HCT116 (cell line): ENCODE results near the gene PRKCZ. TPM values are rescaled to one million over a fixed set of nuclear protein-coding genes. Genes with fewer than 3 reads are reported as not detected.

Experiments
- ATAC-seq: fragments of 200-7000 bp; cut with Tn5 transposase; 2 replicates; pipeline ENCODE4 v1.9.1; 2020; ENCODE audit warnings: mild to moderate bottlenecking, moderate library complexity
- BruUV-seq: library from RNA; stranded (reverse); fragments of 400-500 nt; replicated peaks from 2 replicates; lab custom pipeline; 2021; lab: Mats Ljungman, UMichigan
- CTCF ChIA-PET: fragments of 300-600 bp; sonication (Branson Sonifier 250); formaldehyde crosslinking; loops from one replicate; lab custom pipeline; 2021; ENCODE audit warnings: antibody characterized with exemption; lab: Charles Lee
- POLR2A ChIA-PET: fragments of 300-600, 350-600 bp; sonication (Branson Sonifier 250); formaldehyde crosslinking; loops from one replicate; lab custom pipeline; 2021; ENCODE audit warnings: antibody characterized with exemption; lab: Charles Lee
- RAD21 ChIA-PET, 2 experiments: fragments of 300-600 bp; sonication (Branson Sonifier 250); formaldehyde crosslinking; loops; one replicate each; lab custom pipeline; 2023; ENCODE audit warnings: low total read pairs in 2 of 2; ENCODE audit not compliant: uncharacterized antibody in 2 of 2, unreplicated experiment in 2 of 2, low non-redundant PET in 1 of 2; lab: Charles Lee
- DNase-seq: peaks from one replicate; pipeline ENCODE4 v3.0.0-alpha.2; 2010; ENCODE audit warnings: low read depth, low spot score
- H2AFZ ChIP-seq: fragments of 200-600 bp; shearing (Covaris generic), sonication (generic); 2 replicates; pipeline ENCODE4 v1.6.1; 2017; ENCODE audit warnings: low read depth, mixed run types, mixed read lengths, antibody characterized with exemption, low read length; ENCODE audit not compliant: poor library complexity, severe bottlenecking
- H3K27ac ChIP-seq: 2 replicates; pipeline ENCODE4 v1.5.1; 2012; ENCODE audit warnings: low read depth, low read length
- H3K27me3 ChIP-seq: fragments of 200-600 bp; sonication (generic); 2 replicates; pipeline ENCODE4 v1.6.1; 2016; ENCODE audit warnings: mixed run types, low read length, mixed read lengths; ENCODE audit not compliant: insufficient read depth
- H3K36me3 ChIP-seq, 2 experiments: fragments of 200-500 bp in 1 of 2; fragments of 200-600 bp in 1 of 2; sonication (Bioruptor generic) in 1 of 2; sonication (generic) in 1 of 2; 2 replicates each; pipeline versions ENCODE4 v1.5.1 to v1.6.1; 2014 to 2016; ENCODE audit warnings: low read length in 2 of 2, inconsistent platforms in 1 of 2, mixed read lengths in 1 of 2, mixed run types in 1 of 2; ENCODE audit not compliant: insufficient read depth in 2 of 2, control insufficient read depth in 1 of 2
- H3K4me1 ChIP-seq, 2 experiments: fragments of 200-600 bp in 1 of 2; sonication (generic) in 1 of 2; 2 replicates each; pipeline versions ENCODE4 v1.5.1 to v1.6.1; 2012 to 2017; ENCODE audit warnings: low read length in 2 of 2, inconsistent platforms in 1 of 2, mild to moderate bottlenecking in 1 of 2, mixed read lengths in 1 of 2, mixed run types in 1 of 2, moderate library complexity in 1 of 2; ENCODE audit not compliant: insufficient read depth in 2 of 2, control insufficient read depth in 1 of 2
- H3K4me2 ChIP-seq: fragments of 200-600 bp; sonication (generic); 2 replicates; pipeline ENCODE4 v1.6.1; 2017; ENCODE audit warnings: mixed run types, low read length, mixed read lengths
- H3K4me3 ChIP-seq, 2 experiments: fragments of 200-600 bp in 1 of 2; sonication (generic) in 1 of 2; replicated peaks in 1 of 2; 2 replicates each; pipeline ENCODE4 v1.5.1; 2011 to 2016; ENCODE audit warnings: low read length in 2 of 2, control low read depth in 1 of 2, low read depth in 1 of 2, mild to moderate bottlenecking in 1 of 2, mixed read lengths in 1 of 2, mixed run types in 1 of 2
- H3K79me2 ChIP-seq: fragments of 200-600 bp; sonication (generic); 2 replicates; pipeline ENCODE4 v1.6.1; 2017; ENCODE audit warnings: mild to moderate bottlenecking, mixed run types, low read length, moderate library complexity, mixed read lengths; ENCODE audit not compliant: insufficient read depth
- H3K9ac ChIP-seq: fragments of 200-600 bp; sonication (generic); 2 replicates; pipeline ENCODE4 v1.6.1; 2016; ENCODE audit warnings: low read length, mixed read lengths
- H3K9me2 ChIP-seq: fragments of 200-600 bp; sonication (generic), shearing (Covaris generic); 2 replicates; pipeline ENCODE4 v1.6.1; 2017; ENCODE audit warnings: mixed run types, mild to moderate bottlenecking, moderate library complexity; ENCODE audit not compliant: insufficient read depth
- H3K9me3 ChIP-seq, 2 experiments: fragments of 200-500 bp in 1 of 2; fragments of 200-600 bp in 1 of 2; sonication (Bioruptor generic) in 1 of 2; sonication (generic) in 1 of 2; 2 replicates each; pipeline ENCODE4 v1.6.1; 2014 to 2017; ENCODE audit warnings: low read length in 2 of 2, mixed read lengths in 2 of 2, inconsistent platforms in 1 of 2, low read depth in 1 of 2, mild to moderate bottlenecking in 1 of 2, mixed run types in 1 of 2, moderate library complexity in 1 of 2; ENCODE audit not compliant: control insufficient read depth in 1 of 2, insufficient read depth in 1 of 2
- H4K20me1 ChIP-seq: fragments of 200-600 bp; sonication (generic), shearing (Covaris generic); 2 replicates; pipeline ENCODE4 v1.6.1; 2017; ENCODE audit warnings: mixed run types, mild to moderate bottlenecking, moderate library complexity; ENCODE audit not compliant: insufficient read depth
- CBX3 ChIP-seq: IDR thresholded peaks from 2 replicates; pipeline ENCODE4 v1.6.1; 2012; ENCODE audit warnings: low read depth
- CEBPB ChIP-seq: IDR thresholded peaks from 2 replicates; pipeline ENCODE4 v1.6.1; 2012; ENCODE audit warnings: low read depth
- EGR1 ChIP-seq: IDR thresholded peaks from 2 replicates; pipeline ENCODE4 v1.6.1; 2012; ENCODE audit warnings: low read depth
- ELF1 ChIP-seq: IDR thresholded peaks from 2 replicates; pipeline ENCODE4 v1.6.1; 2012; ENCODE audit warnings: low read depth, borderline replicate concordance
- EZH2 ChIP-seq: fragments of 200-600 bp; sonication (generic); IDR thresholded peaks from 2 replicates; pipeline ENCODE4 v1.6.1; 2017; ENCODE audit warnings: antibody characterized with exemption, mixed run types
- EZH2phosphoT487 ChIP-seq: fragments of 200-600 bp; IDR thresholded peaks from 2 replicates; pipeline ENCODE4 v1.6.1; 2018; ENCODE audit warnings: antibody characterized with exemption, borderline replicate concordance
- FOSL1 ChIP-seq: IDR thresholded peaks from 2 replicates; pipeline ENCODE4 v1.6.1; 2012; ENCODE audit warnings: low read depth
- POLR2A ChIP-seq: IDR thresholded peaks from 2 replicates; pipeline ENCODE4 v1.7.0; 2011; ENCODE audit warnings: borderline replicate concordance; ENCODE audit not compliant: insufficient read depth, insufficient read length; ENCODE audit errors: extremely low read depth
- RAD21 ChIP-seq: IDR thresholded peaks from 2 replicates; pipeline ENCODE4 v1.6.1; 2012; ENCODE audit warnings: low read depth, mild to moderate bottlenecking
- SIN3A ChIP-seq: IDR thresholded peaks from 2 replicates; pipeline ENCODE4 v1.6.1; 2012; ENCODE audit warnings: low read depth
- SRF ChIP-seq: IDR thresholded peaks from 2 replicates; pipeline ENCODE4 v1.6.1; 2012; ENCODE audit warnings: low read depth
- TCF7L2 ChIP-seq: IDR thresholded peaks from 2 replicates; pipeline ENCODE4 v1.7.0; 2011; ENCODE audit warnings: borderline replicate concordance, inconsistent platforms; ENCODE audit not compliant: insufficient read depth, insufficient read length; ENCODE audit errors: extremely low read depth
- YY1 ChIP-seq: IDR thresholded peaks from 2 replicates; pipeline ENCODE4 v1.6.1; 2011; ENCODE audit warnings: low read length, low read depth, moderate library complexity, mild to moderate bottlenecking; ENCODE audit not compliant: insufficient replicate concordance; ENCODE audit errors: extremely low read depth
- ZFX ChIP-seq: fragments of 450-650 bp; IDR thresholded peaks from 2 replicates; pipeline ENCODE4 v1.6.1; 2017
- ZNF274 ChIP-seq: fragments of 200-500 bp; sonication (Bioruptor generic); IDR thresholded peaks from 2 replicates; pipeline ENCODE4 v1.6.1; 2014; ENCODE audit warnings: mild to moderate bottlenecking, low read depth, low read length, inconsistent platforms
- intact Hi-C: fragments of 100-400 bp; cut with micrococcal nuclease; formaldehyde crosslinking; loops from 2 replicates; pipeline ENCODE4 v1.10.0; 2022
- total RNA-seq: library from RNA; stranded (reverse); gene quantifications from one replicate; pipeline ENCODE4 v1.2.1, GENCODE V29; 2021; ENCODE audit not compliant: unreplicated experiment
- TF ChIP-seq, protein P1 (sequence below): IDR thresholded peaks from 2 replicates; pipeline ENCODE4 v1.6.1; 2012
- TF ChIP-seq, protein P2 (sequence below): IDR thresholded peaks from 2 replicates; pipeline ENCODE4 v1.6.1; 2012; ENCODE audit warnings: low read depth
- TF ChIP-seq, protein P3 (sequence below): IDR thresholded peaks from 2 replicates; pipeline ENCODE4 v1.6.1; 2012
- TF ChIP-seq, protein P4 (sequence below), 3 experiments: fragments of 200-600 bp in 1 of 3; sonication (generic) in 1 of 3; IDR thresholded peaks in 2 of 3; conservative IDR thresholded peaks in 1 of 3; 2 replicates each; pipeline ENCODE4 v1.5.1; 2012 to 2017; ENCODE audit warnings: low read depth in 2 of 3, low read length in 2 of 3, antibody characterized with exemption in 1 of 3, borderline replicate concordance in 1 of 3, control low read depth in 1 of 3, mild to moderate bottlenecking in 1 of 3, mixed read lengths in 1 of 3, mixed run types in 1 of 3, moderate library complexity in 1 of 3; ENCODE audit not compliant: insufficient read depth in 1 of 3

The PRKCZ gene
- total RNA-seq, 1 experiment from 2014 or later: 46.8 TPM

DNA sequence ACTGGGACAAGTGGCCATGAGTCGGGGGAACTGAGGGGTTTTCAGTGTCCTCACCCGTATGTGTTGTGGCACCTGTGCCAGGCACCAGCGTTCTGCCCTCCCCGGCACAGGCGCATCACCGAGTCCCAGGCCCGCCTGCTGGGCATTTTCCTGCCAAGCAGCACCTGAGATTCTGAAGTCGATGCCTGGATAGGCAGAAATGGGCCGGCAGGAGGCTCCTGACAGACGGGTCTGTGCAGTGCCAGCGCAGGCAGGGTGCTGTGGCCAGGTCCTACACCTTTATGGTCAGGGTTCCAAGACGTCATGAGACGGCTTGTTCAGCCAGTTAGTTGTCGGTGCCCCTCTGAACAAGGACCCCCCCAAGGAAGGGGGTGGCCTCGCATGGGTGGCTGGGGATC is 133.7 kb downstream of the PRKCZ start:
- CTCF ChIA-PET: no interaction called here
- no peaks in the 10 kb centered on the region for H4K20me1 ChIP-seq
- H3K79me2 ChIP-seq: no peaks in the 10 kb centered on the region
- POLR2A ChIA-PET: no interaction called here
- H3K4me1 ChIP-seq: peaks cover under 1 to 6% of the 10 kb centered on the region in 2 experiments; a peak in 3 of 4 replicates
- intact Hi-C loops: no loop called here
- H3K4me3 ChIP-seq: no peak overlapping the region
- H3K9me3 ChIP-seq: no peaks in the 10 kb centered on the region
- H3K9ac ChIP-seq: no peak overlapping the region
- H3K9me2 ChIP-seq: no peaks in the 10 kb centered on the region
- RAD21 ChIA-PET: no interaction called here
- H3K27me3 ChIP-seq: no peaks in the 10 kb centered on the region
- no peak overlapping the region for H2AFZ ChIP-seq
- H3K4me2 ChIP-seq: no peak overlapping the region
- no peak overlapping the region for H3K27ac ChIP-seq
- TF ChIP-seq EZH2 (no peak), ELF1 (no peak), YY1 (no peak), ZNF274 (no peak), RAD21 (no peak), SRF (no peak), EZH2phosphoT487 (no peak), ZFX (no peak), EGR1 (no peak), TCF7L2 (no peak), CEBPB (no peak), FOSL1 (no peak), SIN3A (no peak), CBX3 (no peak), POLR2A (no peak)
- TF ChIP-seq, protein P1, sequence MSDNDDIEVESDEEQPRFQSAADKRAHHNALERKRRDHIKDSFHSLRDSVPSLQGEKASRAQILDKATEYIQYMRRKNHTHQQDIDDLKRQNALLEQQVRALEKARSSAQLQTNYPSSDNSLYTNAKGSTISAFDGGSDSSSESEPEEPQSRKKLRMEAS: no peak
- TF ChIP-seq, protein P2, sequence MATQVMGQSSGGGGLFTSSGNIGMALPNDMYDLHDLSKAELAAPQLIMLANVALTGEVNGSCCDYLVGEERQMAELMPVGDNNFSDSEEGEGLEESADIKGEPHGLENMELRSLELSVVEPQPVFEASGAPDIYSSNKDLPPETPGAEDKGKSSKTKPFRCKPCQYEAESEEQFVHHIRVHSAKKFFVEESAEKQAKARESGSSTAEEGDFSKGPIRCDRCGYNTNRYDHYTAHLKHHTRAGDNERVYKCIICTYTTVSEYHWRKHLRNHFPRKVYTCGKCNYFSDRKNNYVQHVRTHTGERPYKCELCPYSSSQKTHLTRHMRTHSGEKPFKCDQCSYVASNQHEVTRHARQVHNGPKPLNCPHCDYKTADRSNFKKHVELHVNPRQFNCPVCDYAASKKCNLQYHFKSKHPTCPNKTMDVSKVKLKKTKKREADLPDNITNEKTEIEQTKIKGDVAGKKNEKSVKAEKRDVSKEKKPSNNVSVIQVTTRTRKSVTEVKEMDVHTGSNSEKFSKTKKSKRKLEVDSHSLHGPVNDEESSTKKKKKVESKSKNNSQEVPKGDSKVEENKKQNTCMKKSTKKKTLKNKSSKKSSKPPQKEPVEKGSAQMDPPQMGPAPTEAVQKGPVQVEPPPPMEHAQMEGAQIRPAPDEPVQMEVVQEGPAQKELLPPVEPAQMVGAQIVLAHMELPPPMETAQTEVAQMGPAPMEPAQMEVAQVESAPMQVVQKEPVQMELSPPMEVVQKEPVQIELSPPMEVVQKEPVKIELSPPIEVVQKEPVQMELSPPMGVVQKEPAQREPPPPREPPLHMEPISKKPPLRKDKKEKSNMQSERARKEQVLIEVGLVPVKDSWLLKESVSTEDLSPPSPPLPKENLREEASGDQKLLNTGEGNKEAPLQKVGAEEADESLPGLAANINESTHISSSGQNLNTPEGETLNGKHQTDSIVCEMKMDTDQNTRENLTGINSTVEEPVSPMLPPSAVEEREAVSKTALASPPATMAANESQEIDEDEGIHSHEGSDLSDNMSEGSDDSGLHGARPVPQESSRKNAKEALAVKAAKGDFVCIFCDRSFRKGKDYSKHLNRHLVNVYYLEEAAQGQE: no peak
- TF ChIP-seq, protein P3, sequence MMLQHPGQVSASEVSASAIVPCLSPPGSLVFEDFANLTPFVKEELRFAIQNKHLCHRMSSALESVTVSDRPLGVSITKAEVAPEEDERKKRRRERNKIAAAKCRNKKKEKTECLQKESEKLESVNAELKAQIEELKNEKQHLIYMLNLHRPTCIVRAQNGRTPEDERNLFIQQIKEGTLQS: no peak
- TF ChIP-seq, protein P4, sequence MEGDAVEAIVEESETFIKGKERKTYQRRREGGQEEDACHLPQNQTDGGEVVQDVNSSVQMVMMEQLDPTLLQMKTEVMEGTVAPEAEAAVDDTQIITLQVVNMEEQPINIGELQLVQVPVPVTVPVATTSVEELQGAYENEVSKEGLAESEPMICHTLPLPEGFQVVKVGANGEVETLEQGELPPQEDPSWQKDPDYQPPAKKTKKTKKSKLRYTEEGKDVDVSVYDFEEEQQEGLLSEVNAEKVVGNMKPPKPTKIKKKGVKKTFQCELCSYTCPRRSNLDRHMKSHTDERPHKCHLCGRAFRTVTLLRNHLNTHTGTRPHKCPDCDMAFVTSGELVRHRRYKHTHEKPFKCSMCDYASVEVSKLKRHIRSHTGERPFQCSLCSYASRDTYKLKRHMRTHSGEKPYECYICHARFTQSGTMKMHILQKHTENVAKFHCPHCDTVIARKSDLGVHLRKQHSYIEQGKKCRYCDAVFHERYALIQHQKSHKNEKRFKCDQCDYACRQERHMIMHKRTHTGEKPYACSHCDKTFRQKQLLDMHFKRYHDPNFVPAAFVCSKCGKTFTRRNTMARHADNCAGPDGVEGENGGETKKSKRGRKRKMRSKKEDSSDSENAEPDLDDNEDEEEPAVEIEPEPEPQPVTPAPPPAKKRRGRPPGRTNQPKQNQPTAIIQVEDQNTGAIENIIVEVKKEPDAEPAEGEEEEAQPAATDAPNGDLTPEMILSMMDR (IDR thresholded peaks at IDR 0.05 in 2 of 3, conservative IDR thresholded peaks at IDR 0.05 in 1 of 3; ENCODE audit: borderline replicate concordance in 1 of 3, insufficient read depth in 1 of 3, low read depth in 2 of 3, low read length in 2 of 3): no peak
- ATAC-seq (no peak), DNase-seq (no peak)
- H3K36me3 ChIP-seq: peaks cover 3 to 5% of the 10 kb centered on the region in 2 experiments; a peak in 1 of 4 replicates
- no TSS peak for BruUV-seq
